Glutamatergic neuron (in vitro differentiated cells): ENCODE results near the gene NUMB. TPM values are rescaled to one million over a fixed set of nuclear protein-coding genes. Genes with fewer than 3 reads are reported as not detected.

ENCODE experiments used
- DNase-seq: peaks from one replicate; pipeline ENCODE4 v3.0.0; 2022
- H3K27ac Mint-ChIP-seq: one replicate; pipeline ENCODE4 v1.8.0; 2020; ENCODE audit warnings: mild to moderate bottlenecking, mixed read lengths, inconsistent platforms; ENCODE audit not compliant: unreplicated experiment
- H3K27me3 Mint-ChIP-seq: one replicate; pipeline ENCODE4 v1.8.0; 2020; ENCODE audit warnings: mild to moderate bottlenecking, moderate library complexity, mixed read lengths, inconsistent platforms; ENCODE audit not compliant: unreplicated experiment
- H3K36me3 Mint-ChIP-seq: one replicate; pipeline ENCODE4 v1.8.0; 2020; ENCODE audit warnings: mild to moderate bottlenecking, mixed read lengths, inconsistent platforms; ENCODE audit not compliant: unreplicated experiment
- H3K4me1 Mint-ChIP-seq: one replicate; pipeline ENCODE4 v1.8.0; 2020; ENCODE audit warnings: mild to moderate bottlenecking, low read depth, mixed read lengths, inconsistent platforms; ENCODE audit not compliant: unreplicated experiment
- H3K4me3 Mint-ChIP-seq: one replicate; pipeline ENCODE4 v1.8.0; 2020; ENCODE audit warnings: mild to moderate bottlenecking, mixed read lengths, inconsistent platforms; ENCODE audit not compliant: unreplicated experiment
- H3K9me3 Mint-ChIP-seq: one replicate; pipeline ENCODE4 v1.8.0; 2020; ENCODE audit warnings: mild to moderate bottlenecking, moderate library complexity, mixed read lengths, inconsistent platforms; ENCODE audit not compliant: unreplicated experiment
- CTCF ChIP-seq: fragments of 200-600 bp; sonication (generic); IDR thresholded peaks from one replicate; pipeline ENCODE4 v1.5.0; 2021; ENCODE audit not compliant: partially characterized antibody, unreplicated experiment
- total RNA-seq: library from RNA; stranded (reverse); fragmentation: NEBNext Ultra II Directional; extraction: Animal tissue kit (Norgen Biotek cat#: 25700); gene quantifications from one replicate; pipeline ENCODE4 v1.2.1, GENCODE V29; 2021; ENCODE audit not compliant: unreplicated experiment

NUMB gene
- total RNA-seq, 1 donor from 2014 or later, result 48.0 TPM

- peaks cover 6% of the 10 kb centered on the region for H3K4me1 Mint-ChIP-seq
- TF ChIP-seq CTCF, result no peak
- H3K36me3 Mint-ChIP-seq, result no peaks in the 10 kb centered on the region
- DNase-seq, result no peak
- H3K27ac Mint-ChIP-seq, result no peak overlapping the region
- peaks cover 6% of the 10 kb centered on the region for H3K9me3 Mint-ChIP-seq
- peaks cover 4% of the 10 kb centered on the region for H3K27me3 Mint-ChIP-seq
- no peak overlapping the region for H3K4me3 Mint-ChIP-seq
These were observed 194.7 kb downstream of the NUMB start for GRCh38 chr14:73263606-73264005.

- peaks cover 6% of the 10 kb centered on the region for H3K4me1 Mint-ChIP-seq
- H3K27me3 Mint-ChIP-seq, result peaks cover 4% of the 10 kb centered on the region
These were observed 195.7 kb downstream of the NUMB start for GRCh38 chr14:73262427-73263183.

GRCh38 chr14:73261520-73262426 is 196.6 kb downstream of the NUMB start:
- Mint-ChIP-seq H3K4me1 (peaks cover 6% of the 10 kb centered on the region), H3K27me3 (peaks cover 4% of the 10 kb centered on the region), H3K9me3 (peaks cover 6% of the 10 kb centered on the region), H3K36me3 (no peaks in the 10 kb centered on the region), H3K27ac (no peak overlapping the region), H3K4me3 (no peak overlapping the region)
- DNase-seq, result no peak
- TF ChIP-seq CTCF, result no peak

More at GRCh38 chr14:73262427-73263183, 195.7 kb downstream of the NUMB start:
- no peak for DNase-seq
- peaks cover 6% of the 10 kb centered on the region for H3K9me3 Mint-ChIP-seq
- TF ChIP-seq CTCF, result no peak
- H3K36me3 Mint-ChIP-seq, result no peaks in the 10 kb centered on the region
- H3K4me3 Mint-ChIP-seq, result no peak overlapping the region
- H3K27ac Mint-ChIP-seq, result no peak overlapping the region

- H3K4me3 Mint-ChIP-seq, result no peak overlapping the region
- no peak for DNase-seq
- no peaks in the 10 kb centered on the region for H3K36me3 Mint-ChIP-seq
- H3K4me1 Mint-ChIP-seq, result peaks cover 6% of the 10 kb centered on the region
- no peak for TF ChIP-seq CTCF
- peaks cover 4% of the 10 kb centered on the region for H3K27me3 Mint-ChIP-seq
- H3K27ac Mint-ChIP-seq, result no peak overlapping the region
- H3K9me3 Mint-ChIP-seq, result peaks cover 6% of the 10 kb centered on the region
These were observed 197.3 kb downstream of the NUMB start for GRCh38 chr14:73261075-73261474.
